Measurements from ENCODE around the gene CRIM1.
A peak's percentile ranks its signal among the peaks of the same experiment; 100 is the strongest.

Gene CRIM1

GRCh38 chr2:36480636-36481035, 125.1 kb downstream of the CRIM1 start:
- no peak overlapping the region for H3K27ac ChIP-seq (ENCODE audit: low read depth, low read length)
- H3K36me3 ChIP-seq (ENCODE audit: control insufficient read depth in 5 of 5, insufficient read depth in 5 of 5, low read length in 5 of 5): peaks cover 40 to 65% (median 52%) of the 10 kb centered on the region in 5 donors
- peaks cover 0 to 10% (median 6%) of the 10 kb centered on the region in 5 donors for H3K9me3 ChIP-seq (ENCODE audit: control insufficient read depth in 5 of 5, low read length in 5 of 5)
- H3K4me3 ChIP-seq (ENCODE audit: low read depth in 1 of 5, low read length in 5 of 5): no peak overlapping the region
- peaks cover 3 to 43% (median 41%) of the 10 kb centered on the region in 5 donors for H3K4me1 ChIP-seq (ENCODE audit: control insufficient read depth in 5 of 5, insufficient read depth in 5 of 5, low read length in 5 of 5)
- H3K27me3 ChIP-seq (ENCODE audit: control insufficient read depth in 5 of 5, insufficient read depth in 4 of 5, low read length in 5 of 5): no peaks in the 10 kb centered on the region
- H3K9ac ChIP-seq (ENCODE audit: low read length in 5 of 5): no peak overlapping the region

GRCh38 chr2:36481709-36482108, 126.1 kb downstream of the CRIM1 start:
- Histone ChIP-seq H3K27me3 (ENCODE audit: control insufficient read depth in 5 of 5, insufficient read depth in 4 of 5, low read length in 5 of 5) (no peaks in the 10 kb centered on the region), H3K9ac (ENCODE audit: low read length in 5 of 5) (no peak overlapping the region), H3K4me1 (ENCODE audit: control insufficient read depth in 5 of 5, insufficient read depth in 5 of 5, low read length in 5 of 5) (peaks cover 3 to 53% (median 52%) of the 10 kb centered on the region in 5 donors), H3K27ac (ENCODE audit: low read depth, low read length) (no peak overlapping the region), H3K36me3 (ENCODE audit: control insufficient read depth in 5 of 5, insufficient read depth in 5 of 5, low read length in 5 of 5) (peaks cover 40 to 64% (median 50%) of the 10 kb centered on the region in 5 donors), H3K4me3 (ENCODE audit: low read depth in 1 of 5, low read length in 5 of 5) (no peak overlapping the region), H3K9me3 (ENCODE audit: control insufficient read depth in 5 of 5, low read length in 5 of 5) (peaks cover 0 to 2% (median 0%) of the 10 kb centered on the region in 5 donors)

- Histone ChIP-seq H3K4me1 (ENCODE audit: control insufficient read depth in 5 of 5, insufficient read depth in 5 of 5, low read length in 5 of 5) (peaks cover 1 to 60% (median 57%) of the 10 kb centered on the region in 5 donors), H3K27ac (ENCODE audit: low read depth, low read length) (peak overlapping the region; percentile 12), H3K36me3 (ENCODE audit: control insufficient read depth in 5 of 5, insufficient read depth in 5 of 5, low read length in 5 of 5) (peaks cover 32 to 54% (median 41%) of the 10 kb centered on the region in 5 donors), H3K27me3 (ENCODE audit: control insufficient read depth in 5 of 5, insufficient read depth in 4 of 5, low read length in 5 of 5) (no peaks in the 10 kb centered on the region), H3K4me3 (ENCODE audit: low read depth in 1 of 5, low read length in 5 of 5) (no peak overlapping the region), H3K9me3 (ENCODE audit: control insufficient read depth in 5 of 5, low read length in 5 of 5) (no peaks in the 10 kb centered on the region), H3K9ac (ENCODE audit: low read length in 5 of 5) (no peak overlapping the region)
Measured at GRCh38 chr2:36482576-36483214, 127.1 kb downstream of the CRIM1 start.

GRCh38 chr2:36483290-36483689, 127.7 kb downstream of the CRIM1 start:
- H3K9ac ChIP-seq (ENCODE audit: low read length in 5 of 5): no peak overlapping the region
- peaks cover 0 to 60% (median 56%) of the 10 kb centered on the region in 5 donors for H3K4me1 ChIP-seq (ENCODE audit: control insufficient read depth in 5 of 5, insufficient read depth in 5 of 5, low read length in 5 of 5)
- H3K27me3 ChIP-seq (ENCODE audit: control insufficient read depth in 5 of 5, insufficient read depth in 4 of 5, low read length in 5 of 5): no peaks in the 10 kb centered on the region
- no peak overlapping the region for H3K4me3 ChIP-seq (ENCODE audit: low read depth in 1 of 5, low read length in 5 of 5)
- peaks cover 32 to 51% (median 39%) of the 10 kb centered on the region in 5 donors for H3K36me3 ChIP-seq (ENCODE audit: control insufficient read depth in 5 of 5, insufficient read depth in 5 of 5, low read length in 5 of 5)
- no peaks in the 10 kb centered on the region for H3K9me3 ChIP-seq (ENCODE audit: control insufficient read depth in 5 of 5, low read length in 5 of 5)
- H3K27ac ChIP-seq (ENCODE audit: low read depth, low read length): peak overlapping the region; percentile 12

GRCh38 chr2:36484454-36484853, 128.9 kb downstream of the CRIM1 start:
- H3K4me1 ChIP-seq (ENCODE audit: control insufficient read depth in 5 of 5, insufficient read depth in 5 of 5, low read length in 5 of 5): peaks cover 0 to 63% (median 48%) of the 10 kb centered on the region in 5 donors
- H3K27me3 ChIP-seq (ENCODE audit: control insufficient read depth in 5 of 5, insufficient read depth in 4 of 5, low read length in 5 of 5): no peaks in the 10 kb centered on the region
- H3K27ac ChIP-seq (ENCODE audit: low read depth, low read length): no peak overlapping the region
- H3K4me3 ChIP-seq (ENCODE audit: low read depth in 1 of 5, low read length in 5 of 5): no peak overlapping the region
- H3K36me3 ChIP-seq (ENCODE audit: control insufficient read depth in 5 of 5, insufficient read depth in 5 of 5, low read length in 5 of 5): peaks cover 27 to 42% (median 34%) of the 10 kb centered on the region in 5 donors
- H3K9me3 ChIP-seq (ENCODE audit: control insufficient read depth in 5 of 5, low read length in 5 of 5): no peaks in the 10 kb centered on the region
- H3K9ac ChIP-seq (ENCODE audit: low read length in 5 of 5): no peak overlapping the region

- Histone ChIP-seq H3K36me3 (ENCODE audit: control insufficient read depth in 5 of 5, insufficient read depth in 5 of 5, low read length in 5 of 5) (peaks cover 23 to 32% (median 26%) of the 10 kb centered on the region in 5 donors), H3K9ac (ENCODE audit: low read length in 5 of 5) (peak overlapping the region in 2 of 5 donors; percentile 10 to 49), H3K27me3 (ENCODE audit: control insufficient read depth in 5 of 5, insufficient read depth in 4 of 5, low read length in 5 of 5) (no peaks in the 10 kb centered on the region), H3K4me1 (ENCODE audit: control insufficient read depth in 5 of 5, insufficient read depth in 5 of 5, low read length in 5 of 5) (peaks cover 0 to 66% (median 47%) of the 10 kb centered on the region in 5 donors), H3K27ac (ENCODE audit: low read depth, low read length) (peak overlapping the region; percentile 80), H3K9me3 (ENCODE audit: control insufficient read depth in 5 of 5, low read length in 5 of 5) (no peaks in the 10 kb centered on the region), H3K4me3 (ENCODE audit: low read depth in 1 of 5, low read length in 5 of 5) (no peak overlapping the region)
Measured at GRCh38 chr2:36485521-36485920, 129.9 kb downstream of the CRIM1 start.

GRCh38 chr2:36486521-36487044, 131.0 kb downstream of the CRIM1 start:
- H3K36me3 ChIP-seq (ENCODE audit: control insufficient read depth in 5 of 5, insufficient read depth in 5 of 5, low read length in 5 of 5): peaks cover 16 to 24% (median 18%) of the 10 kb centered on the region in 5 donors
- H3K27ac ChIP-seq (ENCODE audit: low read depth, low read length): peak overlapping the region; percentile 80
- no peaks in the 10 kb centered on the region for H3K27me3 ChIP-seq (ENCODE audit: control insufficient read depth in 5 of 5, insufficient read depth in 4 of 5, low read length in 5 of 5)
- no peaks in the 10 kb centered on the region for H3K9me3 ChIP-seq (ENCODE audit: control insufficient read depth in 5 of 5, low read length in 5 of 5)
- no peak overlapping the region for H3K4me3 ChIP-seq (ENCODE audit: low read depth in 1 of 5, low read length in 5 of 5)
- peaks cover 0 to 66% (median 47%) of the 10 kb centered on the region in 5 donors for H3K4me1 ChIP-seq (ENCODE audit: control insufficient read depth in 5 of 5, insufficient read depth in 5 of 5, low read length in 5 of 5)
- peak overlapping the region in 2 of 5 donors; percentile 23 to 49 for H3K9ac ChIP-seq (ENCODE audit: low read length in 5 of 5)

- Histone ChIP-seq H3K36me3 (ENCODE audit: control insufficient read depth in 5 of 5, insufficient read depth in 5 of 5, low read length in 5 of 5) (peaks cover 9 to 19% (median 14%) of the 10 kb centered on the region in 5 donors), H3K4me3 (ENCODE audit: low read depth in 1 of 5, low read length in 5 of 5) (no peak overlapping the region), H3K27ac (ENCODE audit: low read depth, low read length) (peak overlapping the region; percentile 80), H3K9ac (ENCODE audit: low read length in 5 of 5) (no peak overlapping the region), H3K4me1 (ENCODE audit: control insufficient read depth in 5 of 5, insufficient read depth in 5 of 5, low read length in 5 of 5) (peaks cover 0 to 60% (median 44%) of the 10 kb centered on the region in 5 donors), H3K9me3 (ENCODE audit: control insufficient read depth in 5 of 5, low read length in 5 of 5) (no peaks in the 10 kb centered on the region), H3K27me3 (ENCODE audit: control insufficient read depth in 5 of 5, insufficient read depth in 4 of 5, low read length in 5 of 5) (no peaks in the 10 kb centered on the region)
Measured at GRCh38 chr2:36487947-36488346, 132.4 kb downstream of the CRIM1 start.

- no peak overlapping the region for H3K4me3 ChIP-seq (ENCODE audit: low read depth in 1 of 5, low read length in 5 of 5)
- peaks cover 0 to 58% (median 42%) of the 10 kb centered on the region in 5 donors for H3K4me1 ChIP-seq (ENCODE audit: control insufficient read depth in 5 of 5, insufficient read depth in 5 of 5, low read length in 5 of 5)
- H3K27me3 ChIP-seq (ENCODE audit: control insufficient read depth in 5 of 5, insufficient read depth in 4 of 5, low read length in 5 of 5): no peaks in the 10 kb centered on the region
- no peak overlapping the region for H3K9ac ChIP-seq (ENCODE audit: low read length in 5 of 5)
- H3K9me3 ChIP-seq (ENCODE audit: control insufficient read depth in 5 of 5, low read length in 5 of 5): no peaks in the 10 kb centered on the region
- H3K36me3 ChIP-seq (ENCODE audit: control insufficient read depth in 5 of 5, insufficient read depth in 5 of 5, low read length in 5 of 5): peaks cover 4 to 15% (median 6%) of the 10 kb centered on the region in 5 donors
- H3K27ac ChIP-seq (ENCODE audit: low read depth, low read length): peak overlapping the region; percentile 80
Measured at GRCh38 chr2:36489281-36489680, 133.7 kb downstream of the CRIM1 start.

GRCh38 chr2:36490749-36491148, 135.2 kb downstream of the CRIM1 start:
- Histone ChIP-seq H3K4me1 (ENCODE audit: control insufficient read depth in 5 of 5, insufficient read depth in 5 of 5, low read length in 5 of 5) (peaks cover 0 to 45% (median 29%) of the 10 kb centered on the region in 5 donors), H3K9me3 (ENCODE audit: control insufficient read depth in 5 of 5, low read length in 5 of 5) (no peaks in the 10 kb centered on the region), H3K27ac (ENCODE audit: low read depth, low read length) (no peak overlapping the region), H3K4me3 (ENCODE audit: low read depth in 1 of 5, low read length in 5 of 5) (no peak overlapping the region), H3K36me3 (ENCODE audit: control insufficient read depth in 5 of 5, insufficient read depth in 5 of 5, low read length in 5 of 5) (peaks cover 3 to 12% (median 9%) of the 10 kb centered on the region in 5 donors), H3K9ac (ENCODE audit: low read length in 5 of 5) (no peak overlapping the region), H3K27me3 (ENCODE audit: control insufficient read depth in 5 of 5, insufficient read depth in 4 of 5, low read length in 5 of 5) (no peaks in the 10 kb centered on the region)

Data from subcutaneous abdominal adipose tissue (tissue), 5 donors.